ENCODE measurements around the gene VGLL1.

Gene VGLL1

GRCh38 chrX:136529795-136530194, 2.2 kb upstream of the VGLL1 start:
- Histone ChIP-seq H3K4me3 (replicated peaks; ENCODE audit: insufficient read depth, low read length) (no peak overlapping the region), H3K27me3 (ENCODE audit: insufficient read depth, poor library complexity, severe bottlenecking) (no peaks in the 10 kb centered on the region), H3K27ac (replicated peaks) (no peak overlapping the region)
- no peak for DNase-seq (ENCODE audit: low read depth in 1 of 2, low spot score in 1 of 2)
- no peak for TF ChIP-seq SPI1 (IDR thresholded peaks at IDR 0.05; ENCODE audit: borderline replicate concordance, low read depth)
- no peak for TF ChIP-seq CTCF (IDR thresholded peaks at IDR 0.05; ENCODE audit: insufficient read depth, low read length)
- TF ChIP-seq POLR2AphosphoS5 (IDR thresholded peaks at IDR 0.05; ENCODE audit: low read depth) = no peak
- no peak for TF ChIP-seq GABPA (IDR thresholded peaks at IDR 0.05; ENCODE audit: low read depth)
- TF ChIP-seq REST (IDR thresholded peaks at IDR 0.05; ENCODE audit: insufficient replicate concordance, low read depth) = no peak

GRCh38 chrX:136534131-136534530, 2.1 kb downstream of the VGLL1 start:
- Histone ChIP-seq H3K27ac (replicated peaks) (no peak overlapping the region), H3K27me3 (ENCODE audit: insufficient read depth, poor library complexity, severe bottlenecking) (no peaks in the 10 kb centered on the region), H3K4me3 (replicated peaks; ENCODE audit: insufficient read depth, low read length) (no peak overlapping the region)
- DNase-seq (ENCODE audit: low read depth in 1 of 2, low spot score in 1 of 2) = no peak
- no peak for TF ChIP-seq CTCF (IDR thresholded peaks at IDR 0.05; ENCODE audit: insufficient read depth, low read length)
- no peak for TF ChIP-seq REST (IDR thresholded peaks at IDR 0.05; ENCODE audit: insufficient replicate concordance, low read depth)
- TF ChIP-seq POLR2AphosphoS5 (IDR thresholded peaks at IDR 0.05; ENCODE audit: low read depth) = no peak
- no peak for TF ChIP-seq SPI1 (IDR thresholded peaks at IDR 0.05; ENCODE audit: borderline replicate concordance, low read depth)
- no peak for TF ChIP-seq GABPA (IDR thresholded peaks at IDR 0.05; ENCODE audit: low read depth)

GRCh38 chrX:136538811-136539210, 6.8 kb downstream of the VGLL1 start:
- TF ChIP-seq SPI1 (IDR thresholded peaks at IDR 0.05; ENCODE audit: borderline replicate concordance, low read depth) = no peak
- no peak for TF ChIP-seq REST (IDR thresholded peaks at IDR 0.05; ENCODE audit: insufficient replicate concordance, low read depth)
- TF ChIP-seq CTCF (IDR thresholded peaks at IDR 0.05; ENCODE audit: insufficient read depth, low read length) = no peak
- no peak for TF ChIP-seq POLR2AphosphoS5 (IDR thresholded peaks at IDR 0.05; ENCODE audit: low read depth)
- TF ChIP-seq GABPA (IDR thresholded peaks at IDR 0.05; ENCODE audit: low read depth) = no peak
- Histone ChIP-seq H3K27me3 (ENCODE audit: insufficient read depth, poor library complexity, severe bottlenecking) (no peaks in the 10 kb centered on the region), H3K4me3 (replicated peaks; ENCODE audit: insufficient read depth, low read length) (no peak overlapping the region), H3K27ac (replicated peaks) (no peak overlapping the region)
- DNase-seq (ENCODE audit: low read depth in 1 of 2, low spot score in 1 of 2) = no peak
